ENCODE data around the gene RNF149.
"Not testable (repeated sequence)": the region's sequence is repeated elsewhere in the genome, so short reads cannot be mapped to it uniquely, and the experiment has no call there.

Gene RNF149

GRCh38 chr2:101330253-101330933, 21.9 kb upstream of the RNF149 start:
- peak; percentile 97 for DNase-seq

GRCh38 chr2:101329026-101329425, 20.5 kb upstream of the RNF149 start:
- DNase-seq: no peak

GRCh38 chr2:101328474-101329007, 20.0 kb upstream of the RNF149 start:
- no peak for DNase-seq

- peak; percentile 90 for DNase-seq
Observed at GRCh38 chr2:101327863-101328394, 19.4 kb upstream of the RNF149 start.

- no peak for DNase-seq
Observed at GRCh38 chr2:101325425-101325824, 16.9 kb upstream of the RNF149 start.

GRCh38 chr2:101316568-101316967, 8.1 kb upstream of the RNF149 start:
- DNase-seq: not testable (repeated sequence)

- no peak for DNase-seq
Observed at GRCh38 chr2:101311696-101312017, 3.2 kb upstream of the RNF149 start.

- DNase-seq: no peak
Observed at GRCh38 chr2:101310834-101311695, 2.6 kb upstream of the RNF149 start.

GRCh38 chr2:101310090-101310833, 1.8 kb upstream of the RNF149 start:
- DNase-seq: no peak

- DNase-seq: peak; percentile 70
Observed at GRCh38 chr2:101307950-101308431, 510 bp downstream of the RNF149 start.

GRCh38 chr2:101307503-101307902, 998 bp downstream of the RNF149 start:
- DNase-seq: no peak

- no peak for DNase-seq
Observed at GRCh38 chr2:101306410-101306809, 2.1 kb downstream of the RNF149 start.

GRCh38 chr2:101305492-101306078, 2.9 kb downstream of the RNF149 start:
- DNase-seq: peak; percentile 63

- no peak for DNase-seq
Observed at GRCh38 chr2:101305035-101305434, 3.5 kb downstream of the RNF149 start.

- no peak for DNase-seq
Observed at GRCh38 chr2:101303688-101304087, 4.8 kb downstream of the RNF149 start.

- DNase-seq: no peak
Observed at GRCh38 chr2:101302016-101302415, 6.5 kb downstream of the RNF149 start.

- no peak for DNase-seq
Observed at GRCh38 chr2:101300836-101301235, 7.7 kb downstream of the RNF149 start.

- no peak for DNase-seq
Observed at GRCh38 chr2:101300164-101300563, 8.3 kb downstream of the RNF149 start.

- DNase-seq: no peak
Observed at GRCh38 chr2:101299604-101300003, 8.9 kb downstream of the RNF149 start.

GRCh38 chr2:101297383-101297782, 11.1 kb downstream of the RNF149 start:
- DNase-seq: no peak

- DNase-seq: no peak
Observed at GRCh38 chr2:101296371-101296770, 12.1 kb downstream of the RNF149 start.

- DNase-seq: no peak
Observed at GRCh38 chr2:101295895-101296294, 12.6 kb downstream of the RNF149 start.

GRCh38 chr2:101294861-101295260, 13.6 kb downstream of the RNF149 start:
- no peak for DNase-seq
